Activated T-cell treated with anti-CD3 and anti-CD28 coated beads for 24 hours (primary cell): Measurements from ENCODE around the gene C8G.

ENCODE experiments used
- DNase-seq: peaks from one replicate; pipeline ENCODE4 v3.0.0-alpha.2; 2020; ENCODE audit warnings: low read depth

C8G gene

GRCh38 chr9:136941231-136942111, 3.6 kb upstream of the C8G start:
- DNase-seq = no peak

- DNase-seq = no peak
Observed at GRCh38 chr9:136942112-136942880, 2.7 kb upstream of the C8G start.

- DNase-seq = no peak
Observed at GRCh38 chr9:136942881-136943230, 2.2 kb upstream of the C8G start.

GRCh38 chr9:136943291-136944211, 1.5 kb upstream of the C8G start:
- DNase-seq = no peak

- DNase-seq = no peak
Observed at GRCh38 chr9:136944212-136944518, 878 bp upstream of the C8G start.

- DNase-seq = no peak
Observed at GRCh38 chr9:136945333-136946227, 537 bp downstream of the C8G start.

GRCh38 chr9:136946228-136947027, 1.4 kb downstream of the C8G start:
- DNase-seq = no peak

- DNase-seq = no peak
Observed at GRCh38 chr9:136947028-136947891, 2.2 kb downstream of the C8G start.

GRCh38 chr9:136947955-136948510, 3.0 kb downstream of the C8G start:
- no peak for DNase-seq

GRCh38 chr9:136949239-136949816, 4.3 kb downstream of the C8G start:
- no peak for DNase-seq

GRCh38 chr9:136949817-136950655, 5.0 kb downstream of the C8G start:
- peak; percentile 95 for DNase-seq

- DNase-seq = no peak
Observed at GRCh38 chr9:136950656-136951276, 5.7 kb downstream of the C8G start.

GRCh38 chr9:136951541-136952320, 6.7 kb downstream of the C8G start, which contains the start of gene LCN12:
TSS of gene LCN12 (plus strand) at chr9:136952273. CDS start at chr9:136952328, 55 bp downstream.
- no peak for DNase-seq

- no peak for DNase-seq
Observed at GRCh38 chr9:136952321-136952850, 7.3 kb downstream of the C8G start.

- DNase-seq = no peak
Observed at GRCh38 chr9:136952876-136953770, 8.1 kb downstream of the C8G start.
